ENCODE measurements around the gene AP3S1. TPM values are rescaled to one million over a fixed set of nuclear protein-coding genes. Genes with fewer than 3 reads are reported as not detected.

The AP3S1 gene
- total and polyA plus RNA-seq, 2 of the 13 experiments (the other 11 are each of a cell fraction or from before 2014, with no cell fraction given), result 50.5 to 85.9 TPM

GRCh38 chr5:115962565-115963402 lies 121.0 kb downstream of the AP3S1 start (continued):
- TF ChIP-seq ZNF770 (CRISPR knock-in tag; IDR thresholded peaks at IDR 0.05), result no peak

DNA sequence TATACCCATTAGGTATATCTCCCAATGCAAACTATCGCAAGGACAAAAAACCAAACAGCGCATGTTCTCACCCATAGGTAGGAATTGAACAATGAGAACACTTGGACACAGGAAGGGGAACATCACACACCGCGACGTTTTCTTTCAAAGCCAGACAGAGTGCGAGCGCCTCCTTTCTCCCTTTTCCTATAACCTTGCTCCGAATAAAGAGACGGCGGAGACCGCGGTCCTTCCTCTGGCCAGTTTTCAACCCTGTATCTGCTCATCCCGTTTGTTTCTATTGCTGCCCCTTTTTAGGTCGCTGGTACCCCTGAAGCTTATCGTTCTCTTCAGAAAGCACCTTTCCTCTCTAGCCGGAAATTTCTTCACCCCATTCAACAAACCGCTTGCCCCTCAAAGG lies 121.8 kb downstream of the AP3S1 start:
- BruUV-seq (replicated peaks), result no TSS peak
- CTCF ChIA-PET (ENCODE audit: low intra/inter-chr PET ratio, low total read pairs), result no interaction called here
- no peak for TF ChIP-seq ZNF567 (CRISPR knock-in tag; IDR thresholded peaks at IDR 0.05; ENCODE audit: borderline replicate concordance)
- no peak for TF ChIP-seq KDM2A (CRISPR knock-in tag; IDR thresholded peaks at IDR 0.05; ENCODE audit: borderline replicate concordance, low read depth)
- TF ChIP-seq, protein P1, sequence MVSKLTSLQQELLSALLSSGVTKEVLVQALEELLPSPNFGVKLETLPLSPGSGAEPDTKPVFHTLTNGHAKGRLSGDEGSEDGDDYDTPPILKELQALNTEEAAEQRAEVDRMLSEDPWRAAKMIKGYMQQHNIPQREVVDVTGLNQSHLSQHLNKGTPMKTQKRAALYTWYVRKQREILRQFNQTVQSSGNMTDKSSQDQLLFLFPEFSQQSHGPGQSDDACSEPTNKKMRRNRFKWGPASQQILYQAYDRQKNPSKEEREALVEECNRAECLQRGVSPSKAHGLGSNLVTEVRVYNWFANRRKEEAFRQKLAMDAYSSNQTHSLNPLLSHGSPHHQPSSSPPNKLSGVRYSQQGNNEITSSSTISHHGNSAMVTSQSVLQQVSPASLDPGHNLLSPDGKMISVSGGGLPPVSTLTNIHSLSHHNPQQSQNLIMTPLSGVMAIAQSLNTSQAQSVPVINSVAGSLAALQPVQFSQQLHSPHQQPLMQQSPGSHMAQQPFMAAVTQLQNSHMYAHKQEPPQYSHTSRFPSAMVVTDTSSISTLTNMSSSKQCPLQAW (CRISPR knock-in tag; IDR thresholded peaks at IDR 0.05), result no peak
- TF ChIP-seq RERE (CRISPR knock-in tag; IDR thresholded peaks at IDR 0.05; ENCODE audit: low read depth), result no peak
- no peak for TF ChIP-seq ZNF562 (CRISPR knock-in tag; IDR thresholded peaks at IDR 0.05; ENCODE audit: borderline replicate concordance)
- TF ChIP-seq CCAR2 (optimal IDR thresholded peaks at IDR 0.05; ENCODE audit: low read depth, low read length), result no peak
- no peak for TF ChIP-seq AKAP8 (CRISPR knock-in tag; IDR thresholded peaks at IDR 0.05)
- no peak for TF ChIP-seq ZNF207 (IDR thresholded peaks at IDR 0.05; ENCODE audit: borderline replicate concordance)
- no peak for TF ChIP-seq ZNF501 (CRISPR knock-in tag; IDR thresholded peaks at IDR 0.05)
- TF ChIP-seq ZNF136 (CRISPR knock-in tag; IDR thresholded peaks at IDR 0.05; ENCODE audit: low read depth), result no peak

More for the DNA sequence above, 121.8 kb downstream of the AP3S1 start:
- Histone ChIP-seq H3K4me3 (replicated peaks in 1 of 3; ENCODE audit: insufficient read depth in 1 of 3, low read depth in 2 of 3, low read length in 3 of 3) (no peak overlapping the region), H2AFZ (ENCODE audit: low read length) (no peak overlapping the region), H3K79me2 (ENCODE audit: insufficient read depth, low read length) (no peaks in the 10 kb centered on the region), H3K4me2 (ENCODE audit: low read depth, low read length) (no peak overlapping the region), H3K9ac (ENCODE audit: insufficient read depth, low read depth, low read length) (no peak overlapping the region), H3K36me3 (replicated peaks in 1 of 2; ENCODE audit: control insufficient read depth in 1 of 2, insufficient read depth in 2 of 2, low read length in 2 of 2) (no peaks in the 10 kb centered on the region), H3K27me3 (ENCODE audit: control insufficient read depth in 1 of 2, insufficient read depth in 2 of 2, low read length in 2 of 2) (peaks cover 5 to 44% of the 10 kb centered on the region in 2 experiments), H3K4me1 (ENCODE audit: insufficient read depth, low read length) (peaks cover 9% of the 10 kb centered on the region; the same call in 1 of the 2 replicates), H3K27ac (ENCODE audit: extremely low read length, insufficient read depth, low read length) (no peak overlapping the region), H3K9me3 (ENCODE audit: low read length) (no peaks in the 10 kb centered on the region), H4K20me1 (ENCODE audit: insufficient read depth, low read length) (no peaks in the 10 kb centered on the region)
- no peak for ATAC-seq
- no peak for FAIRE-seq
- POLR2A ChIA-PET, result no interaction called here
- DNase-seq (ENCODE audit: low spot score), result no peak
- WGBS (ENCODE audit: low lambda C conversion rate), result 70% methylated on average over 17 of the region's 17 CpGs
- in situ Hi-C loops (cut with HindIII; ENCODE audit: extremely low pct_ligation_motif_present, low pct_unique_long_range_greater_than_20kb) (no loop called here), intact Hi-C loops (cut with micrococcal nuclease; ENCODE audit: unreplicated experiment) (no loop called here)

Data from HepG2 (cell line).